Fibroblast of lung (primary cell): ENCODE results near the gene NF1.

Source experiments
- CTCF ChIP-seq, 2 donors: IDR thresholded peaks in 1 of 2; conservative IDR thresholded peaks in 1 of 2; 1 replicate in 1 of 2; 2 replicates in 1 of 2; pipeline ENCODE4 v1.5.1; 2011 to 2012; ENCODE audit warnings: low read length in 2 of 2, control low read depth in 1 of 2, inconsistent platforms in 1 of 2, low read depth in 1 of 2, mild to moderate bottlenecking in 1 of 2
- EZH2 ChIP-seq: IDR thresholded peaks from 2 replicates; pipeline ENCODE4 v1.5.1; 2012; ENCODE audit warnings: low read length, control low read depth, mild to moderate bottlenecking; ENCODE audit errors: missing control alignments

DNA sequence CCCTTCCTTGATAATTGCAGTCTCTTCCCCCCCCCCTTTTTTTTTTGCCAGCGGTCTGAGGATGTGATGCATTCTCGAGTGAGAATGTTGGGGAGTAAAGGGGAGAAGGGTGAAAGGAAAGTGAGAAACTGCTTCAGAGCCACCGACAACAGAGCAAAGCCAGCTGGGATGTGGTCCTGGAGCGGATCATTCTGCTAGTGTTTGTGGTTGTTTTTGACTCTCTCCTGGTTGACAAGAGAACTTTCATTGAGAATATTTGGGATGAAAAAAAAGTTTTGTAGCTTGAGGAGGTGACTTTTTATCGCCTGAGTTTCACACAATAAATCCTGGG is 1.3 kb downstream of the NF1 start:
- TF ChIP-seq EZH2 = no peak
- TF ChIP-seq CTCF (conservative IDR thresholded peaks at IDR 0.05 in 1 of 2, IDR thresholded peaks at IDR 0.05 in 1 of 2; ENCODE audit: low read depth in 1 of 2, low read length in 2 of 2) = no peak
